HG02938 (cell line): ENCODE measurements around the gene ELOVL6.
"Not testable (repeated sequence)": the region's sequence is repeated elsewhere in the genome, so short reads cannot be mapped to it uniquely, and the experiment has no call there.

Experiments
- ATAC-seq: cut with Tn5 transposase; IDR thresholded peaks from one replicate; pipeline ENCODE4 v1.9.1; 2021; ENCODE audit warnings: mild to moderate bottlenecking, moderate library complexity; ENCODE audit not compliant: unreplicated experiment

The ELOVL6 gene, protein sequence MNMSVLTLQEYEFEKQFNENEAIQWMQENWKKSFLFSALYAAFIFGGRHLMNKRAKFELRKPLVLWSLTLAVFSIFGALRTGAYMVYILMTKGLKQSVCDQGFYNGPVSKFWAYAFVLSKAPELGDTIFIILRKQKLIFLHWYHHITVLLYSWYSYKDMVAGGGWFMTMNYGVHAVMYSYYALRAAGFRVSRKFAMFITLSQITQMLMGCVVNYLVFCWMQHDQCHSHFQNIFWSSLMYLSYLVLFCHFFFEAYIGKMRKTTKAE

DNA sequence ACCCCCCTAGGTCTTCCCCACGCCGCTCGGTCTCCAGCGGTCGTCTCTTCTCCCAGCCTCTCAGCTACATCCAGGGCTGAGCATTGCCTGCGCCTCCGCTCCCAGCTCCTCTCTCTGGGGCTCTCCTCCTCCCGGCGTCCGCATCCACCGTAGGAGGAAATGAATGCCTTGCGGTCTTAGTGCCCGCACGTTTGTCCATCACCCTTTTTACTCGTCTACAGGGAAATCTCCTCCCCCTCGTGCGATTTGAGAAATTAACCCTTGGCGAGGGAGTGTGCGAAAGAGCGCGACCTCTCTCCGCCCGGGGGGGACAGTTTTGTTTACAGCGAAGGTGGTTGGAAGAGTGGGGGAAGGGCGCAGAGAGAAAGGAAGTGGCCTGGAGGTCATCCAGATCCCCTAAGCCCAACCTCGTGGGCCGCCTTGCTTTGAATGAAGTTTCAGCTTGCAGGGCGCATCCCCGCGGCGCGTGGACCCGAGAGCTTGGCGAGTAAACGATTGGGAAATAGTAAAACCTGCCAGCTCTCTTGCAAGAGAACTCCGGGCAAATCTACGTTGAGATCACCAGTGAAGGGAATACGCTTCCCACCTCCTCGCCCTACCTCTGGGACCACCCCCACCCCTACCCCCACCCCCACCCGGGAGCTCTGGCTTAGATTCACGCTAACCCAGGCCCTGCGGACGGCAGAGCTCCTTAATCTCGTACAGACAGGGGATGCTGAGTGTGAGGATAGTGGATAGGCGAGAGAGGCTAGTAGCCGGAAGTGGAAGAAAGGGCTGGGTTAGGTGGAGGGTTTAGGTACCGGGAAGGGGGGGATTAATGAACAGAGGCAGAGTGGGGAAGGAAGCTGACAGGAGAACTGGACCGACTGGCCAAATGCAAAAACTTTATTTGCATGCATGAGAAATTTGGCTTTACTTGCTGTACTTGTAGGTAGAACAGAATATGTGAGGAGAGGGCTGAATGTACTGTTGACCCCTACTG is at the start of gene ELOVL6:
TSS of gene ELOVL6 (minus strand) at position 181 of the 982 bp plus-strand sequence. CDS start 280 bp downstream, outside the sequence.
- ATAC-seq, result no peak

GRCh38 chr4:110248100-110248499 is 49.7 kb upstream of the ELOVL6 start:
- ATAC-seq, result no peak

DNA sequence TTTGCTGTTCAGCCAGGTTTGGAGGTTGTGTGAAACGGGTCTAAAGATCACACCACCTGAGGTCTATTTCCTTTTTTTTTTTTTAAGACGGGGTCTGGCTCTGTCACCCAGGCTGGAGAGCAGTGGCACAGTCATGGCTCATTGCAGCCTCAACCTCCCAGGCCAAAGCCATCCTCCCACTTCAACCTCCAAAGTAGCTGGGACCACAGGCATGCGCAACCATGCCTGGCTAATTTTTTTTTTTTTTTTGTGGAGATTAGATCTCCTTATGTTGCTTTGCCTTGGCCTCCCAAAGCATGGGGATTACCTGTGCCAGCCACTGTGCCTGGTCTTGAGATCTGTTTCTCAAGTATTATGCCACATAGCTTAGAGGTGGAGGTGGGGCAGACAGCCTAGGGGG is 49.2 kb upstream of the ELOVL6 start:
- ATAC-seq, result no peak

- ATAC-seq, result no peak
Observed at GRCh38 chr4:110245577-110245976, 47.2 kb upstream of the ELOVL6 start.

DNA sequence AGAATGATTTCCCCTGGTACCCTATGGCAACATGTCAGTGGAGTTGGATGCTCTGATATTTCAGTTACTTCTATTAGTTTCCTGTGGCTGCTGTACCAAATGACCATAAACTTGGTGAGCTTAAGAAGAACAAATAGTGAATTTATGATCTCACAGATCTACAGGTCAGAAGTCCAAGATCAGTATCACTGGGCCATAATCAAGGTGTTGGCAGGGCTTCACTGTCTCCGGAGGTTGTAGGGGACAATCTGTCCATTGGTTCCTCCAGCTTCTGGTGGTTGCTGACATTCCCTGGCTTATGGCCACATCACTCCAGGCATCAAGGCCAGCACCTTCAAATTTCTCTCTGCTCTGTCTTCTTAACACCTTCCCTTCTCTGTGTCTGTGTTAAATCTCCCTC is 37.9 kb upstream of the ELOVL6 start:
- ATAC-seq, result no peak

- ATAC-seq, result not testable (repeated sequence)
Observed at GRCh38 chr4:110233581-110233980, 35.2 kb upstream of the ELOVL6 start.

- ATAC-seq, result no peak
Observed at GRCh38 chr4:110231869-110232268, 33.5 kb upstream of the ELOVL6 start.

- no peak for ATAC-seq
Observed at GRCh38 chr4:110229266-110229665, 30.9 kb upstream of the ELOVL6 start.

GRCh38 chr4:110224812-110225211 is 26.4 kb upstream of the ELOVL6 start:
- no peak for ATAC-seq

GRCh38 chr4:110224142-110224541 is 25.7 kb upstream of the ELOVL6 start:
- no peak for ATAC-seq

DNA sequence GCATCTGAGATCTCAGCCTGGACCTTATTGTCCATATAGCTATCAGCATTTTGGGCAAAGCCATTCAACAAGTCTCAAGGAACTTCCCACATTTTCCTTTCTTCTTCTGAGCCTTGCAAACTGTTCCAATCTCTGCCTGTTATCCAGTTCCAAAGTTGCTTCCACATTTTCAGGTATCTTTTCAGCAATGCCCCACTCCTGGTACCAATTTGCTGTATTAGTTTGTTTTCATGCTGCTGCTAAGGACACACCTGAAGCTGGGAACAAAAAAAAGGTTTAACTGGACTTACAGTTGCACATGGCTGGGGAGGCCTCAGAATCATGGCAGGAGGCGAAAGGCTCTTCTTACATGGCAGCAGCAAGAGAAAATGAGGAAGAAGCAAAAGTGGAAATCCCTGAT is 20.5 kb upstream of the ELOVL6 start:
- ATAC-seq, result not testable (repeated sequence)

GRCh38 chr4:110217181-110217580 is 18.8 kb upstream of the ELOVL6 start:
- ATAC-seq, result not testable (repeated sequence)

DNA sequence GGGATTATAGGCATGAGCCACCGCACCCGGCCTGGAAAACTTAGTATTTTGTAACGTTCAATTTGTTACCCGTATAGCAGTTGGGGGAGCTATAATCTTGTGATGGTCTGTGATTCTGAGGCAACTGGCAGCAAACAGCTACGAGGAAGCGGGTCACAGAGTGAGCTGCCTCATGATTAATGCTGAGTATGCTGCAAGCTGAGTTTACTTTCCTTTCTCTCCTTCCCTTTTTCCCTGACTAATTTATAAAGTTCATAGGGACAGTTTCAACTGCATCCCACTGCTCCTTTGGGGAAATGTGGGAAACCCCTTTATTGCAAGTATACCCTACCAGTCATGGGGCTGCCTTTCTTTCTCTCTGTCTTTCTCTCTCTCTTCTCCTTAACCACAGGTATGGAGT is 17.7 kb upstream of the ELOVL6 start:
- ATAC-seq, result no peak

DNA sequence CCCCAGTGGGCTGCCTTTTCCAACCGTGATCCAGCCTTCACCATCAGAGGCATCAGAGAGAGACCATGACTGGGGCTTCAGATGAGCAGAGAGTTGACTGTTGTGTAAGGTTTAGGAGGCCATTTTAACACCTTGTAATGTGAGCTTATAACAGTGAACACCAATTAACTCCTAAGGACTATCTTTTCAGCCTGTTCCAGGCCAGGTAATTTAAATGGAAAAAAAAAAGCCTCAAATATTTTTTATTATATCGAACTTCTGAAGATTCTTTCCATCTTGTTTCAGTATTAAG is 13.3 kb upstream of the ELOVL6 start:
- no peak for ATAC-seq

DNA sequence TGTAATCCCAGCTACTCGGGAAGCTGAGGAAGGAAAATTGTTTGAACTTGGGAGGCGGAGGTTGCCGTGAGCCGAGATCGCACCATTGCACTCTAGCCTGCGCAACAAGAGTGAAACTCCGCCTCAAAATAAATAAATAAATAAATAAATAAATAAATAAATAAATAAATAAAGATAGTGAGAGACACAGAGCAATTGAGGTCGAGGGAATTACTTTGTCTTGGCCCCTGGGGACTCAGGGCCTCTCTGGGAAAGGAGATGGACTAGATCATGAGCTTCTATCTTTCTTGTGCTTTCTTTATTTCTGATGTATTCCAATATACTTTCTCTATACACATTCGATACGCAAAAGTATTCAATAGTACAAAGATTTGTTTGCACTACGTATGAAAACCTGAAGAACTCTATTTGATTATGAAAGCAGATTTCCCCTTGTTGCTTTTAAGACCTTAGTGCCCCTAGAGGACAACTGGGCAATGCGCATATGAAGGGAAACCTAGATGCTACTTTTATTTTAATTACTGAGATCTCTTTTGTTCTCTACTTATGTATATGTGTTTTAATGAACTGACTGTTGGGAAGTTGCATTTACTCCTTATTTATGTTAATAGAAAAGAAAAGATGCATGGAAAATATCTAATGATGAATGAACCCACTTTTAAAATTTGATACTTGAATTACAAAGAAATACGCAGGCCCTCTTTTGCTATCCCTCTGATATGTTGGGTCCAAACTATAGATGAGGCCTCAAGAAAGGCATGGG is 12.8 kb upstream of the ELOVL6 start:
- peak; percentile 96 for ATAC-seq

DNA sequence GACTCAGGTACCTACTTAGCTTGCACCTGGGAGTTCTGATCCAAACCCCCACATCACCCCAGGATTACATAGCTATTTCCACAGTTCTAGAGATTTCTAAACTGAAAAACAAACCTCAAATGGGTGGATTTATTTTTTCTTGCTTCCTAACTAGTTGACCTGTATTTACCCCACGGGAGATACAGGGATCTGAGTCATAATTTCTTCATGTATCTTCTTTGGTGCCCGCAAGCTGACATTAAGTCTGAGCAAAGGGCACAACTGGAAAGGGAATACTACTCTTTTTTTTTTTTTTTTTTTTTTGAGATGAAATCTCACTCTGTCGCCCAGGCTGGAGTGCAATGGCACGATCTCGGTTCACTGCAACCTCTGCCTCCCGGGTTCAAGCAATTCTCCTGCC is 10.0 kb upstream of the ELOVL6 start:
- ATAC-seq, result no peak

- no peak for ATAC-seq
Observed at GRCh38 chr4:110207233-110207632, 8.8 kb upstream of the ELOVL6 start.

DNA sequence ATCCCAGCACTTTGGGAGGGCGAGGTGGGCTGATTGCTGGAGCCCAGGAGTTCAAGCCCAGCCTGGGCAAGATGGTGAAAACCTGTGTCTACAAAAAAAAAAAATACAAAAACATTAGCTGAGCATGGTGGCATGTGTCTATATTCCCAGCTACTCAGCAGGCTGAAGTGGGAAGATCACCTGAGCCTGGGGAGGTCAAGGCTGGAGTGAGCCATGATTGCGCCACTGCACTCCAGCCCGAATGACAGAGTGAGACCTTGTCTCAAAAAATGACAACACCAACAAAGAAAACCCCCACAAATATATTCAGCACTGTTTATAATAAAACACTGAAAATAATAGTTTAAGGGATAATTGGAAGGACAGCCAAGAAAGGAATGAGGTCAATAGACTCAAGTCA is 3.6 kb upstream of the ELOVL6 start:
- ATAC-seq, result no peak

DNA sequence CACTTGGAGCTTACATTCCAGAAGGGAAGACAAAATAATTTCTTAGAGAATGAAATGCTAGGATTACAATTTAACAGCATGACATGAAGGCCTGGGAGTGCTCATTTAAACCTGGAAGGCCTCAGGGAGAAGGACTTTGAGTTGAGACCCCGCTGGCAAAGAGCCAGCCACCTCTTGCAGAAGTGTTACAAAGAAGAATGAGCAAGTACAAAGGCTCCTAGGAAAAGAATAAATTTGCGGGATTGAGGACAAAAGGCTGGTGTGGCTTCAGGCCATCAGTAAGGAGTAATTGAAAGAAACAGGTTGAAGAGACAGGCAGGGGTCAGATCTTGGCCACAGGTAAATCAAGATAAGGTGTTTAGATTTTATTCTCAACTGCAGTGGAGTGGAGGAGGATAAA is 3.1 kb upstream of the ELOVL6 start:
- no peak for ATAC-seq

DNA sequence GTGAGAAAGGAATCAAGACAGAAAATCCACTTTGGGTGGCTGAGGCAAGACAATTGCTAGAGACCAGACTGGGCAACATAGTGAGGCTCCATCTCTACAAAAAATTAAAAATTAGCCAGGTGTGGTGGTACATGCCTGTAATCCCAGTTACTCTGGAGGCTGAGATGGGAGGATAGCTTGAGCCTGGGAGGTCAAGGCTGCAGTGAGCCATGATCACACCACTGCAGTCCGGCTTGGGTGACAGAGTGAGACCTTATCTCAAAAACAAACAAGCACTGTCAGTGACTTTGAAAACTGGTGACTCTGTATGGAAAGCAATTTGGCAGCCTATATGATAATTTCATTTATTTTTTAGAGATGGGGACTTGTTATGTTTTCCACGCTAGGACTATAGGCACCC is 2.3 kb upstream of the ELOVL6 start:
- ATAC-seq, result no peak

- ATAC-seq, result no peak
Observed at GRCh38 chr4:110198049-110198434, 373 bp downstream of the ELOVL6 start.
